PC-9 (cell line): ENCODE measurements around the gene ERCC5. TPM values are rescaled to one million over a fixed set of nuclear protein-coding genes. Genes with fewer than 3 reads are reported as not detected.

Experiments used
- BruUV-seq: library from RNA; stranded (reverse); fragments of 400-500 nt; replicated peaks from 2 replicates; lab custom pipeline; 2021; lab: Mats Ljungman, UMichigan
- CTCF ChIA-PET: fragments of 300-600 bp; sonication (Branson Sonifier 250); formaldehyde crosslinking; loops from one replicate; lab custom pipeline; 2022; ENCODE audit warnings: antibody characterized with exemption; lab: Charles Lee
- POLR2A ChIA-PET: fragments of 300-600 bp; sonication (Branson Sonifier 250); formaldehyde crosslinking; loops from one replicate; lab custom pipeline; 2022; ENCODE audit warnings: antibody characterized with exemption; ENCODE audit not compliant: unreplicated experiment; lab: Charles Lee
- DNase-seq, 2 experiments: peaks; one replicate each; pipeline versions ENCODE4 v3.0.0 to v3.0.0-alpha.2; 2015 to 2022; ENCODE audit warnings: mixed read lengths in 1 of 2
- H2AFZ ChIP-seq: fragments of 200-600 bp; sonication (generic); 2 replicates; pipeline ENCODE4 v1.8.1; 2017; ENCODE audit warnings: antibody characterized with exemption
- H3F3A ChIP-seq: fragments of 200-600 bp; sonication (generic); 2 replicates; pipeline ENCODE4 v1.8.1; 2017; ENCODE audit warnings: antibody characterized with exemption, mild to moderate bottlenecking, low read depth; ENCODE audit not compliant: insufficient read depth
- H3K27ac ChIP-seq: fragments of 200-600 bp; sonication (generic); 2 replicates; pipeline ENCODE4 v1.6.1; 2016; ENCODE audit warnings: mixed run types
- H3K27me3 ChIP-seq: fragments of 200-600 bp; sonication (generic); 2 replicates; pipeline ENCODE4 v1.6.1; 2016; ENCODE audit warnings: low read depth, mixed run types; ENCODE audit not compliant: insufficient read depth
- H3K36me3 ChIP-seq: fragments of 200-600 bp; sonication (generic); 2 replicates; pipeline ENCODE4 v1.6.1; 2016; ENCODE audit warnings: low read depth, mixed run types
- H3K4me1 ChIP-seq: fragments of 200-600 bp; sonication (generic); replicated peaks from 2 replicates; pipeline ENCODE4 v1.6.1; 2016; ENCODE audit warnings: mixed run types; ENCODE audit not compliant: insufficient read depth
- H3K4me2 ChIP-seq: fragments of 200-600 bp; sonication (generic); 2 replicates; pipeline ENCODE4 v1.6.1; 2017; ENCODE audit warnings: mixed run types
- H3K4me3 ChIP-seq: fragments of 200-600 bp; sonication (generic); 2 replicates; pipeline ENCODE4 v1.6.1; 2016; ENCODE audit warnings: mixed run types
- H3K79me2 ChIP-seq: fragments of 200-600 bp; sonication (generic); 2 replicates; pipeline ENCODE4 v1.6.1; 2017; ENCODE audit warnings: low read depth, mixed run types
- H3K9me2 ChIP-seq: fragments of 200-600 bp; sonication (generic); 2 replicates; pipeline ENCODE4 v1.8.1; 2017; ENCODE audit warnings: mild to moderate bottlenecking; ENCODE audit not compliant: insufficient read depth
- H3K9me3 ChIP-seq: fragments of 200-600 bp; sonication (generic); 2 replicates; pipeline ENCODE4 v1.8.1; 2016; ENCODE audit warnings: low read depth; ENCODE audit not compliant: insufficient read depth
- H4K20me1 ChIP-seq: fragments of 200-600 bp; sonication (generic); 2 replicates; pipeline ENCODE4 v1.8.1; 2017; ENCODE audit not compliant: insufficient read depth
- EZH2 ChIP-seq: fragments of 200-600 bp; sonication (generic); IDR thresholded peaks from 2 replicates; pipeline ENCODE4 v1.8.0; 2017; ENCODE audit warnings: antibody characterized with exemption, low read depth
- intact Hi-C: fragments of 100-400 bp; cut with micrococcal nuclease; formaldehyde crosslinking; loops from one replicate; pipeline ENCODE4 v1.10.0; 2022; ENCODE audit not compliant: unreplicated experiment
- total RNA-seq: library from RNA; stranded (reverse); gene quantifications from 2 replicates; pipeline ENCODE4 v1.2.3, GENCODE V29; 2021
- TF ChIP-seq, protein P1 (sequence below): fragments of 200-600 bp; sonication (generic); conservative IDR thresholded peaks from 2 replicates; pipeline ENCODE4 v1.6.1; 2017; ENCODE audit warnings: mixed run types, antibody characterized with exemption, mild to moderate bottlenecking, moderate library complexity

Gene ERCC5
- total RNA-seq, 1 experiment from 2014 or later, result 33.9 TPM

DNA sequence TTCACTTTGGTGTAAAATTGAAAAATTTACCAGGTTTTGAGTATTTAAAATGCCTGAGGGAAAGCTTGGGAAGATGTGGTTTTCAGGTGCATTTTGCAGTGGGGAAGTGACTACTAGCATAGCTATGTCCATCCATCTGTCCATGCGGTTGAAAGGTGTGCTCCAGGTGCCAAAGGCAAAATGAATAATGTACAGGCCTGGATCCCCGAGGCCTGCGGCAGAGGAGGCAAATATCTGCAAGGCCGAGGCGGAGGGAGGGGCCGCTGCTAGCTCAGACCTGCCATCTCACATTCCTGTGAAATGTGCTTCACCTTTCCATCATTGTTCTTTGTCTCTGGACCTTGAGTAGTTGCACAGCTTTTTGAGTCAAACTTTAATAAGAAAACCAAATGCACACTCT lies 65.5 kb downstream of the ERCC5 start:
- Histone ChIP-seq H3K4me3 (no peak overlapping the region), H3K4me1 (peaks cover 38% of the 10 kb centered on the region), H2AFZ (peak overlapping the region; percentile 40; the same call in 1 of the 2 replicates), H3K79me2 (no peaks in the 10 kb centered on the region), H3F3A (peaks cover 24% of the 10 kb centered on the region), H3K36me3 (no peaks in the 10 kb centered on the region), H3K9me2 (no peaks in the 10 kb centered on the region), H4K20me1 (no peaks in the 10 kb centered on the region), H3K4me2 (peak overlapping the region; percentile 54), H3K27ac (peak overlapping the region; percentile 83), H3K9me3 (peaks cover 6% of the 10 kb centered on the region), H3K27me3 (no peaks in the 10 kb centered on the region)
- TF ChIP-seq, protein P1, sequence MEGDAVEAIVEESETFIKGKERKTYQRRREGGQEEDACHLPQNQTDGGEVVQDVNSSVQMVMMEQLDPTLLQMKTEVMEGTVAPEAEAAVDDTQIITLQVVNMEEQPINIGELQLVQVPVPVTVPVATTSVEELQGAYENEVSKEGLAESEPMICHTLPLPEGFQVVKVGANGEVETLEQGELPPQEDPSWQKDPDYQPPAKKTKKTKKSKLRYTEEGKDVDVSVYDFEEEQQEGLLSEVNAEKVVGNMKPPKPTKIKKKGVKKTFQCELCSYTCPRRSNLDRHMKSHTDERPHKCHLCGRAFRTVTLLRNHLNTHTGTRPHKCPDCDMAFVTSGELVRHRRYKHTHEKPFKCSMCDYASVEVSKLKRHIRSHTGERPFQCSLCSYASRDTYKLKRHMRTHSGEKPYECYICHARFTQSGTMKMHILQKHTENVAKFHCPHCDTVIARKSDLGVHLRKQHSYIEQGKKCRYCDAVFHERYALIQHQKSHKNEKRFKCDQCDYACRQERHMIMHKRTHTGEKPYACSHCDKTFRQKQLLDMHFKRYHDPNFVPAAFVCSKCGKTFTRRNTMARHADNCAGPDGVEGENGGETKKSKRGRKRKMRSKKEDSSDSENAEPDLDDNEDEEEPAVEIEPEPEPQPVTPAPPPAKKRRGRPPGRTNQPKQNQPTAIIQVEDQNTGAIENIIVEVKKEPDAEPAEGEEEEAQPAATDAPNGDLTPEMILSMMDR, result no peak
- no TSS peak for BruUV-seq
- intact Hi-C loops, result loop anchor here (1.0 to 10.0 kb wide), 5 partner anchors 276 to 1661 kb away; no protein-coding TSS in a partner anchor
- DNase-seq, result peak; percentile 87 to 96
- POLR2A ChIA-PET, result interaction anchor here (0.5 kb wide), 1 partner anchor 30 kb away, joined by 9 read pairs; no protein-coding TSS in a partner anchor
- CTCF ChIA-PET, result interaction anchor here (0.6 kb wide), 1 partner anchor 188 kb away, joined by 6 read pairs; no protein-coding TSS in a partner anchor

- Histone ChIP-seq H3F3A (peaks cover 25% of the 10 kb centered on the region), H4K20me1 (no peaks in the 10 kb centered on the region), H3K36me3 (no peaks in the 10 kb centered on the region), H3K4me1 (peaks cover 50% of the 10 kb centered on the region), H3K9me3 (peaks cover 6% of the 10 kb centered on the region), H3K27me3 (no peaks in the 10 kb centered on the region), H2AFZ (no peak overlapping the region), H3K9me2 (no peaks in the 10 kb centered on the region), H3K4me3 (no peak overlapping the region), H3K4me2 (no peak overlapping the region), H3K27ac (no peak overlapping the region), H3K79me2 (no peaks in the 10 kb centered on the region)
- DNase-seq, result no peak
- TF ChIP-seq, protein P1, result no peak
- no peak for TF ChIP-seq EZH2
- BruUV-seq, result no TSS peak
- intact Hi-C loops, result loop anchor here (5.0 to 10.0 kb wide), 3 partner anchors 275 to 1660 kb away; no protein-coding TSS in a partner anchor
- POLR2A ChIA-PET, result no interaction called here
- CTCF ChIA-PET, result no interaction called here
Observed at GRCh38 chr13:102912599-102912998, 66.8 kb downstream of the ERCC5 start.

GRCh38 chr13:102913914-102914313 lies 68.1 kb downstream of the ERCC5 start:
- Histone ChIP-seq H3K4me3 (no peak overlapping the region), H3K79me2 (no peaks in the 10 kb centered on the region), H2AFZ (no peak overlapping the region), H3F3A (peaks cover 25% of the 10 kb centered on the region), H3K27me3 (no peaks in the 10 kb centered on the region), H3K27ac (no peak overlapping the region), H3K9me2 (no peaks in the 10 kb centered on the region), H3K9me3 (peaks cover 6% of the 10 kb centered on the region), H3K4me1 (peaks cover 50% of the 10 kb centered on the region), H3K4me2 (no peak overlapping the region), H3K36me3 (no peaks in the 10 kb centered on the region), H4K20me1 (no peaks in the 10 kb centered on the region)
- BruUV-seq, result no TSS peak
- intact Hi-C loops, result loop anchor here (5.0 to 10.0 kb wide), 3 partner anchors 273 to 1658 kb away; no protein-coding TSS in a partner anchor
- TF ChIP-seq, protein P1, result no peak
- TF ChIP-seq EZH2, result no peak
- CTCF ChIA-PET, result interaction anchor here (0.7 kb wide), 1 partner anchor 37 kb away, joined by 5 read pairs; no protein-coding TSS in a partner anchor
- POLR2A ChIA-PET, result no interaction called here
- peak in 1 of 2 experiments; percentile 6 for DNase-seq
